GM19395 (cell line): ENCODE measurements around the gene APOB.

ENCODE experiments used
- ATAC-seq: cut with Tn5 transposase; IDR thresholded peaks from one replicate; pipeline ENCODE4 v1.9.1; 2021; ENCODE audit warnings: mild to moderate bottlenecking, moderate library complexity; ENCODE audit not compliant: unreplicated experiment

APOB gene

GRCh38 chr2:21006423-21007128 lies 37.3 kb downstream of the APOB start:
- ATAC-seq = no peak

GRCh38 chr2:21005700-21006422 lies 38.0 kb downstream of the APOB start:
- no peak for ATAC-seq

- ATAC-seq = no peak
These were observed 38.7 kb downstream of the APOB start for GRCh38 chr2:21005111-21005699.

- no peak for ATAC-seq
These were observed 39.7 kb downstream of the APOB start for GRCh38 chr2:21004181-21004572.

- ATAC-seq = no peak
These were observed 40.2 kb downstream of the APOB start for GRCh38 chr2:21003572-21004180.

GRCh38 chr2:21002814-21003192 lies 41.1 kb downstream of the APOB start:
- no peak for ATAC-seq

- no peak for ATAC-seq
These were observed 41.7 kb downstream of the APOB start for GRCh38 chr2:21001988-21002813.

GRCh38 chr2:21001225-21001946 lies 42.5 kb downstream of the APOB start:
- ATAC-seq = no peak

GRCh38 chr2:20999906-21000645 lies 43.8 kb downstream of the APOB start:
- no peak for ATAC-seq

GRCh38 chr2:20998972-20999905 lies 44.6 kb downstream of the APOB start:
- ATAC-seq = no peak

GRCh38 chr2:20997953-20998722 lies 45.7 kb downstream of the APOB start:
- no peak for ATAC-seq

- ATAC-seq = no peak
These were observed 49.7 kb downstream of the APOB start for GRCh38 chr2:20994130-20994529.

GRCh38 chr2:20992201-20992711 lies 51.6 kb downstream of the APOB start:
- no peak for ATAC-seq

GRCh38 chr2:20990442-20991430 lies 53.1 kb downstream of the APOB start:
- no peak for ATAC-seq

- no peak for ATAC-seq
These were observed 54.5 kb downstream of the APOB start for GRCh38 chr2:20989404-20989803.

- no peak for ATAC-seq
These were observed 55.0 kb downstream of the APOB start for GRCh38 chr2:20988905-20989304.
